NCI-H524 treated with DMSO at 0.1 percent for 48 hours (cell line): ENCODE measurements around the gene ADAMTS2.

ENCODE experiments used
- DNase-seq: peaks from one replicate; lab custom pipeline; 2025; lab: John Stamatoyannopoulos, UW

ADAMTS2 gene

DNA sequence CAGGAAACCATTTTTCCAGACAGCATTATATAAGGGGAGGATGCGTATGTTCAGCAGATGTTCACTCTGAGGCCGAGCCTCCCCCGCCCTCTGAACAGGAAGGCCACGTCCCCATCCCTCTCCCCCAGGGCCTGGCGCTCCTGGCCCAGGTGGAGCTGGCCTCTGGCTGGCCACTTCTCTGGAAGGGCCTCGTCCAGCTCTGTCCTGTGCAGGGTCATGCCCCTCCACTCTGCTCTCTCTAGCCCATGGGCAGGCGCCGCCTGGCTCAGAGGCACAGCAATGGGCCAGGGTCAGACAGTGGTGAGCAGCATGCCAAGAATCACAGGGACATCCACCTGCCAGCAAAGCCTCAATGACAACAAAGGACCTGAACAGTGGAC, 34.2 kb downstream of the ADAMTS2 start:
- no peak for DNase-seq

DNA sequence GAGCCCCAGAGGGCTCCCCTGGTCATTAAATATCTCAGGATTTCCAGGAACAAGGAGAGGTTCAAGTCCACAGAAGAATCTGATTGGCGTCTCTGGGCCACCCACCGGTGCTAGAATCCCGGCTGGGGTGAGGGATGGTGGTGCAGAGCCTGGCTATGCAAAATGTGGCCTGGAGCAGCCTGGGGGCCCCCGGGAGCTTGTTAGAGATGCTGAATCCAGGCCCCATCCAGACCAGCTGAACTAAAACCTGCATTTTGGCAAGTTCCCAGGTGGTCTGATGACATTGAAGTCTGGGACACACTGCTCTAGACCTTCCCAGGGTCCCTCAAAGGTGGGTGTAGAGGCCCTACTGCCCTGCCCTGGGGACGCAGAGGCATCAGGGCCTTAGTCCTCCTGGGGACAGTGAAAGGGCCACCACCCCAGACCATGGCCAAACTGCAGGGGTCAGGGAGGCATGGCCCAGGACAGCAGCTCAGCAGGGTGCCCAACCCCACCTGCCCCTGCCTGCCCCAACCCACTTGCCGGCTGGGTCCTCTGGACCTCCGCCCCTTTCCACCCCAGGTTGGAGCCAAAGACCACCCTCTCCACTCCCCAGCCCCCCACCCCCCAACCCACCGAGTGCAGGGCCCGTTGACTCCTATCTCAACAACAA, 34.7 kb downstream of the ADAMTS2 start:
- DNase-seq, result no peak

DNA sequence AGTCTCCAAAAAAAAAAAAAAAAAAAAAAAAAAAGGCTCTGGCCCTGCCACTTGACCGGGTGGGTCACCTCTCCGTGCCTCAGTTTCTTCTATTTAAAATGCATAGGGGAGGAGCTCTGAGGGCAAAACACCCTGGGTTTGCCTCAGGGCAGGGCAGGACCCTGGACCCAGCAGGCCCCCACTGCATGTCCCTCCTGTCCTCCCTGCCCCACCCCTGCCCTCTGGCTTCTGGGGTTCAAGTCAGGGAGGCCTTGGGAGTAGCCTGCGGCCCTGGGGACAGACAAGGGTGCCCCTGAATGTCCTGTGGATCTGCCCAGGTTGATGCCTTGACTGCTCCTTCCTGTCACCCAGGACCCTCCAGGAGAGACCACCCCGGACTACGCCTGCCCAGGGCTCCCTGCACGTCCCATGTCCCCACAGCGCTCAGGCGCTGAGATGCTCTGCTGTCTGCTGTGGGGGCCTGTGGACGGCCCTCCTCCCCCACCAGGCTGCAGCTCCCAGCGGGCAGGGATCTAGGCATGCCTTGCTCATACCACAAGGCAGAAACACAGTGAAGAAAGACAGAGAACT, 35.4 kb downstream of the ADAMTS2 start:
- no peak for DNase-seq

- DNase-seq, result no peak
These were observed 35.9 kb downstream of the ADAMTS2 start for GRCh38 chr5:179309383-179309670.

GRCh38 chr5:179308563-179309382, 36.5 kb downstream of the ADAMTS2 start:
- DNase-seq, result no peak

- no peak for DNase-seq
These were observed 37.3 kb downstream of the ADAMTS2 start for GRCh38 chr5:179307931-179308471.

- no peak for DNase-seq
These were observed 38.1 kb downstream of the ADAMTS2 start for GRCh38 chr5:179307013-179307800.

GRCh38 chr5:179306191-179307012, 38.9 kb downstream of the ADAMTS2 start:
- no peak for DNase-seq

DNA sequence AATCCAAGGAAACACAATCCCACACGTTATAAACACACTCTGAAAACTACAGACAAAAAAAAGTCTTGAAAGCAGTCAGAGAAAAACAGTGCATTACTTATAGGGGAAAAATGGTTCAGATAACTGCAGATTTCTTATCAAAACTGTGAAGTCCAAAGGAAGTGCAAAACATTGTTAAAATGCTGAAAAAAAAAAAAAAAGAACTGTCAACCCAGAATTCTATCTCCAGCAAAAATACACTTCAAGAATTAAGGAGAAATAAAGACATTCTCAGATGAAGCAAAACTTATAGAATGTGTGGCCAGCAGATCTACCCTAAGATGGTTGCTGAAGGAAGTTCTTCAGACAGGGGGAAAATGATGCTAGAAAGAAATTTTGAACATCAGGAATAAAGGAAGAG, 40.4 kb downstream of the ADAMTS2 start:
- no peak for DNase-seq

DNA sequence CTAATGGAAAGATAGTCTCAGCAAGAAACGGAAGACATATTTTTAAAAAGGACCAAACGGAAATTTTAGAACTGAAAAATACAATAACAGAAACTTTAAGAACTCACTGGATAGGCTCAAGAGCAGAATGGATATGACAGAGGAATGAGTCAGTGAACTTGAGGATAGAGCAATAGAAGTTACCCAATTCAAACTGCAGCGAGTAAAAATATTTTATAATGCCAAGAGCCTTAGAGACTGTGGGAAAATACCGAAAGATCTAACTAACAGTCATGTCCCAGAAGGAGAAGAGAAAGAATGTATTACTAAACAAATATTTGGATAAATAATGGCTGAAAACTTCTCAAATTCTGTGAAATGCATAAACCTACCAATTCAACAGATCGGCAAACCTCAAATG, 40.8 kb downstream of the ADAMTS2 start:
- no peak for DNase-seq

DNA sequence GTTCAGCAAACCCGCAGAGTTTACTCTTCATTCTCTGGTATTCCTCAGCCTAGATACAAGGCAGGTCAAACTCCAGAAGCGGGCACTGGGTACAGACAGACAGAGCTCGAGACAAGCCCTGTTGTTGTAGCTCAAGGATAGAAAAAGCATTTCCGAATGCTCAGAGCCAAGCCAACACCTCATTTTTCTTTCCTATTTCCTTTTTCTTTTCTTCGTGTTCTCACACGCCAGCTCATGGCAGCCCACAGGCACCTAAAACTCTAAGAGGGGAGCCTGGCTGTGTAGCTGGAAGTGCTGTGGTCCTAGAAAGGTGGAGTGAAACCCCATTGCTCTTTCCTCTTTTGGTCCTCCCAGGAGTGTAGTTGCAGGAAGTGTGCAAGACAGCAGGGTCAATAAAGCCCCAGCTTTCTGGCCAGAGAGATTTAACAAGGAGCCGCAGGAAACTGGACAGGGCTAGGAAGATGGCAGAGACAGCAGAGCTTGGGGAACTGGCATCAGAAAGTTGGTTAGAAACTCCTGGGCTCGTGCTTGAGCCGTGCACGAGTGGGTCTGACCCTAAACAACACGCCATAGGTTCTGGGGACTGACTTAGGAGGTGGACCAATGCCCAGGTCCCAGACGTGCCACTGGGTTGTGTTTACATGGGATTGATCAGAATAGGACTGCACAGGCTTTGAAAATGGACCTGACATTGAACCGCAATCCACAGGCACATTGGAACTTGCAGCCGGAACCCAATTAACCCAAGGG, 41.6 kb downstream of the ADAMTS2 start:
- DNase-seq, result no peak

DNA sequence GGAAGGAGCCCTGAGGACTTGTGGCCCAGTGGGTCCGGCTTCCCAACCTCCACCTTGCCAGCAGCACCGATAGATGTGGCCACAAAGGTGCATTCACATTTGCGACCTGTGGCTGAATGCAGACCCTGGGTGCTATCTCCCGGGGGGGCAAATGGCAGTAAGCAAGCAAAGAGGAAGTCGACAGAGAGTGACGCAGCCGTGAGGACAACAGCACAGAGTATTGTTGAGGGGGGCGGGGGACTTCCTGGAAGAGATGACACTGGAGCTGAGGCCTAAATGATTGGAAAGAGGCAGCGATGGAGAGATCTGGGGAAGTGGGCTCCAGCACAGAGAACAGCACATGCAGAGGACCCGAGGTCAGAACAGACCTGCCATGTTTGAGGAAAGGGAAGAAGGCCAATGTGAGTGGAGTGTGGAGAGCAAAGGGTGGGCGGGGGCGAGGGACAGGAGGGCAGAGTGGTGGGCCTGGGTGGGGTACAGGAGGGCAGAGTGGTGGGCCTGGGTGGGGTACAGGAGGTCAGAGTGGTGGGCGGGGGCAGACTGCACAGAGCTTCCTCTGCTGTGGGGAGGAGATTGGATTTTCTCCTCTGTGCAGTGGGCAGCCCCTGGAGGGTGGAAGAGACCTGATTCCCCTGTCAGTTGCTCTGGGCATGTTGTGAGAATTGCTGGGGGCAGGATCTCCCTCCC, 42.6 kb downstream of the ADAMTS2 start:
- no peak for DNase-seq

- no peak for DNase-seq
These were observed 43.5 kb downstream of the ADAMTS2 start for GRCh38 chr5:179301796-179302195.

DNA sequence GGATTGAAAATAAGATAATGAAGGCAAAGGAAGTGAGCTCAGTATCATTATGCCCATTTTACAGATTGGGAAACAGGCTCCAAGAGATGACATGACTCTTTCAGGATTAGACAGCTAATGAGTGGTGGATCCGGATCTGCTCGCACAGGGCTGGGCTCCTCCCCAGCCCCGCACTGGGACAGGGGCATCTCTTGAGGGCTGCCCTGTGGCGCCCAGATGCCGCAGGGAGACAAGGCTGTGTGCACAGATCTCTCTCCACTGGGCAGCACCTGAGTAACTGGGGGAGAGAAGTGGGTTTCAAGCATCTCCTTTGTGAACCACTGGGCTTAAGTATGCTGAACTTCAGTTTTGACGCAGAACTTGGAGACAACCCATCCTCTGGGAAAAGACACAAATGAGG, 43.9 kb downstream of the ADAMTS2 start:
- no peak for DNase-seq

GRCh38 chr5:179300581-179301180, 44.6 kb downstream of the ADAMTS2 start:
- DNase-seq, result no peak

DNA sequence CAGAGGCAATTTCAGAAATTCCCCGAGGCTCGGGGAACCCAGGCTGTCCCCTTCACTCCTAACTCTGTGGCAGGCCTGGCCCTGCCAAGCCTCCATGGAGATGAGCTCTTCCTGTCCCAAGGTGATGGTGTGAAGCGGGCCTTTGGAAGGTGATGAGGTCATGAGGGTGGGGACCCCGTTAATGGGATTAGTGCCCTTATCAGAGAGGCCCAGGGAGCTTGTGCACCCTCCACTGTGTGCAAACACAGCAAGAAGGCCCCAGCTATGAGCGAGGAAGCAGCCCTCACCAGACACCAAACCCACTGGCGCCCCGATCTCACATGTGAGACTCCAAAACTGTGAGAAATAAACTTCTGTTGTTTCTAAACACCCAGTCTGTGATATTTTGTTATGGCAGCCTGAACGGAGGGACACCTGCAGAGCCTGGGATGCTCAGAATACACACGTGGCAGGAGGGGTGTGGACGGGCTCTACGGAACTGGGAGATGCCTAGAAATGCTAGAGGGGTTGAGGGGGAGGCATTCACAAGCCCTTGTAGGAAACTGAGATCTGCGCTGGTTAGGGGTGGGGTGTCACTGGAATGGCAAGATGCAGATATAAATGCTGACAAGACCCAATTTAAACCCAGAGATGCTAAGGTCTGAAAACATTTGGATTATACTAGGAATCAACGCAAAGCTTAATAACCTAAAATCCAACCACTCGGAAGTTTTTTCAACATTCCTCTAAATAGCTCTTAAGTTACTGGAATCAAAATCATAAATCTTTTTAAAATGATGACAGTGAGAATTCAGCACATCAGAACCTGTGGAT, 46.9 kb downstream of the ADAMTS2 start:
- no peak for DNase-seq

DNA sequence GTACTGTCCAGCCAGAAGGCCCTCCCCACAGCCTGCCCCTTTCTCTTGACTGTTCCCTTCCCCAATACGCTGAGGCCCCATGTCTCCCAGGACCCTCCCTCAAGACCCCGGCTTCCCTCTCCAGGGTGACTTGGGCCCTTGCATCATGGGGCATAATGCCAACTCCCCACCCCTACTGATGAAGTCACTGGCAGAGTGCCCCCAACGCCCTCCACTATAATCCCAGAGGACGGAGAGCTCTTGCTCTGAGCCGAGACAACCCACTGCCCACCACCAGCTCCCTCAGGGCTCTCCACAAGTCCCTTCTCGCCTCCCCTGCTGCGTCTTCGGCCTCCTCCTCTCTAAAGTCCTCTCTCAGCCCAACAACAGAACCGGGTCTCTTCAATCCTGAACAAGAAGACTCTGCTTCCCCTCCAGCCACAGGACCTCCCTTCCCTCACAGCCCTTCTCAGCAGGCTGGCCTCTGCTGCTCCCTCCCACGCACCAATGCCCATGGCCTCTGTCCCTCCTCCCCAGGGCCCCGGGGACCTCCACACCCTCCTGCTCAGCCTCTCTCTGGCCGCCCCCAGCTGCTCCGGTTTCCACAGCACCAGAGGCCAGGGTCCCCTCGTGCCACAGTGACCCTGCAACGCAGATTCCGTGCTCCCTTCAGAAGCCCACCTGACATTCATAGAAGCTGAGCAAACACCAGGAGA, 47.6 kb downstream of the ADAMTS2 start:
- no peak for DNase-seq

DNA sequence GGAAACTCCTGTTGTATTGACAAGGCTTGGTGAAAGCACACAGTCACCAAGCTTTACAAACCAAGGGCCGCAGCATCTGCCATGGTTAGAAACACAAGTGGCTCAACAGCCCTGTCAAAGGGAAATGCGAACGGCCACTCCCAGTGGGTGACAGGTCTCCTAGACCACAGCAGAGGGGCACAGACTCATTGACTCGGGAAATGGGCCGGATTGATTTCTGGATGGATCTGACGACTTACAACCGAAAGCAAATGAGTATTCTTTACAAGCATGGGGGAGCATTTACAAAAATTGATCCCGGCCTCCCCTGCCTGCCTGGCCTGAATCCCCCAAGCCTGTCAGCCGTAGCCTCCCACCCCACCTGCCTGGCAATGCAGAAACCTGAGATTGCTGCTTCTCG, 48.2 kb downstream of the ADAMTS2 start:
- no peak for DNase-seq
